Right lobe of liver (tissue), 6 donors: ENCODE data around the gene KIF9. TPM values are rescaled to one million over a fixed set of nuclear protein-coding genes. Genes with fewer than 3 reads are reported as not detected.
A peak's percentile ranks its signal among the peaks of the same experiment; 100 is the strongest.
"Not testable (repeated sequence)": the region's sequence is repeated elsewhere in the genome, so short reads cannot be mapped to it uniquely, and the experiment has no call there.

ENCODE experiments used
- ATAC-seq, 4 donors: fragments of 200-7000 bp; cut with Tn5 transposase; one replicate each; pipeline ENCODE4 v1.9.1; 2020; ENCODE audit warnings: mild to moderate bottlenecking in 4 of 4, moderate library complexity in 4 of 4
- DNase-seq, 3 donors: peaks; one replicate each; pipeline ENCODE4 v3.0.0-alpha.2; 2020
- H3K27ac ChIP-seq, 3 donors: fragments of 200-600 bp; one replicate each; pipeline ENCODE4 v1.8.0; 2022
- H3K27me3 ChIP-seq, 2 donors: fragments of 200-600 bp; one replicate each; pipeline ENCODE4 v1.8.0; 2022
- H3K36me3 ChIP-seq, 4 donors: fragments of 200-600 bp; sonication (generic) in 1 of 4; one replicate each; pipeline versions ENCODE4 v1.5.1 to v1.8.0; 2017 to 2022; ENCODE audit warnings: control low read depth in 1 of 4
- H3K4me1 ChIP-seq, 4 donors: fragments of 200-600 bp; sonication (generic) in 1 of 4; one replicate each; pipeline versions ENCODE4 v1.5.1 to v1.8.0; 2017 to 2022; ENCODE audit warnings: control low read depth in 1 of 4
- H3K4me3 ChIP-seq, 3 donors: fragments of 200-600 bp; one replicate each; pipeline ENCODE4 v1.8.0; 2022
- H3K9me3 ChIP-seq, 4 donors: fragments of 200-600 bp; sonication (generic) in 1 of 4; one replicate each; pipeline versions ENCODE4 v1.5.1 to v1.8.0; 2017 to 2022; ENCODE audit warnings: control low read depth in 1 of 4
- POLR2A ChIP-seq: fragments of 450-650 bp; IDR thresholded peaks from one replicate; pipeline ENCODE4 v1.6.1; 2017; ENCODE audit warnings: antibody characterized with exemption, mild to moderate bottlenecking
- WGBS: methylation state at CpG from one replicate; pipeline ENCODE4 v1.1.6; 2018; ENCODE audit warnings: low coverage, low lambda C conversion rate; ENCODE audit not compliant: insufficient coverage; ENCODE audit errors: missing lambda C conversion rate; 5-methylcytosine and 5-hydroxymethylcytosine counted together
- intact Hi-C, 2 donors: fragments of 100-400 bp; cut with DNase I; formaldehyde crosslinking; loops; one replicate each; pipeline versions ENCODE4 v1.11.2 to v1.14.1; 2022
- total RNA-seq, 6 experiments: library from RNA; depleted of rRNA in 2 of 6; stranded (reverse); fragments of >200 nt in 2 of 6; fragmentation: NEBNext Ultra II Directional in 3 of 6; extraction: Animal tissue kit (Norgen Biotek cat#: 25700) in 3 of 6; gene quantifications; one replicate each; pipeline versions ENCODE4 v1.1.0 to v1.2.4, GENCODE V29; 2016 to 2023
- TF ChIP-seq, protein P1 (sequence below), 4 donors: fragments of 200-600 bp in 3 of 4; fragments of 450-650 bp in 1 of 4; IDR thresholded peaks; one replicate each; pipeline versions ENCODE4 v1.5.1 to v1.8.0; 2016 to 2022; ENCODE audit warnings: antibody characterized with exemption in 4 of 4, mild to moderate bottlenecking in 2 of 4
- donor health status: DM: no; HTN: yes; CAD: no.
- donor health status: DM: no; HTN: no; CAD: no.
- donor health status: DM: no; HTN: no; CAD: no.
- donor health status: DM: no; HTN: yes; CAD: no.
- donor health status: DM: no; HTN: yes; CAD: no.

The KIF9 gene
- total RNA-seq, 6 experiments from 2014 or later, result 2.1 to 4.7 (median 3.2) TPM

GRCh38 chr3:47313341-47314055 is 30.9 kb upstream of the KIF9 start:
- Histone ChIP-seq H3K36me3 (no peaks in the 10 kb centered on the region), H3K4me3 (no peak overlapping the region), H3K9me3 (no peaks in the 10 kb centered on the region), H3K27ac (no peak overlapping the region), H3K27me3 (no peaks in the 10 kb centered on the region), H3K4me1 (no peaks in the 10 kb centered on the region)
- TF ChIP-seq, protein P1, sequence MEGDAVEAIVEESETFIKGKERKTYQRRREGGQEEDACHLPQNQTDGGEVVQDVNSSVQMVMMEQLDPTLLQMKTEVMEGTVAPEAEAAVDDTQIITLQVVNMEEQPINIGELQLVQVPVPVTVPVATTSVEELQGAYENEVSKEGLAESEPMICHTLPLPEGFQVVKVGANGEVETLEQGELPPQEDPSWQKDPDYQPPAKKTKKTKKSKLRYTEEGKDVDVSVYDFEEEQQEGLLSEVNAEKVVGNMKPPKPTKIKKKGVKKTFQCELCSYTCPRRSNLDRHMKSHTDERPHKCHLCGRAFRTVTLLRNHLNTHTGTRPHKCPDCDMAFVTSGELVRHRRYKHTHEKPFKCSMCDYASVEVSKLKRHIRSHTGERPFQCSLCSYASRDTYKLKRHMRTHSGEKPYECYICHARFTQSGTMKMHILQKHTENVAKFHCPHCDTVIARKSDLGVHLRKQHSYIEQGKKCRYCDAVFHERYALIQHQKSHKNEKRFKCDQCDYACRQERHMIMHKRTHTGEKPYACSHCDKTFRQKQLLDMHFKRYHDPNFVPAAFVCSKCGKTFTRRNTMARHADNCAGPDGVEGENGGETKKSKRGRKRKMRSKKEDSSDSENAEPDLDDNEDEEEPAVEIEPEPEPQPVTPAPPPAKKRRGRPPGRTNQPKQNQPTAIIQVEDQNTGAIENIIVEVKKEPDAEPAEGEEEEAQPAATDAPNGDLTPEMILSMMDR (IDR thresholded peaks at IDR 0.05), result no peak
- TF ChIP-seq POLR2A, result no peak
- DNase-seq, result no peak
- intact Hi-C loops, result no loop called here
- WGBS, result 100% methylated on average over 1 of the region's 1 CpG
- no peak for ATAC-seq

DNA sequence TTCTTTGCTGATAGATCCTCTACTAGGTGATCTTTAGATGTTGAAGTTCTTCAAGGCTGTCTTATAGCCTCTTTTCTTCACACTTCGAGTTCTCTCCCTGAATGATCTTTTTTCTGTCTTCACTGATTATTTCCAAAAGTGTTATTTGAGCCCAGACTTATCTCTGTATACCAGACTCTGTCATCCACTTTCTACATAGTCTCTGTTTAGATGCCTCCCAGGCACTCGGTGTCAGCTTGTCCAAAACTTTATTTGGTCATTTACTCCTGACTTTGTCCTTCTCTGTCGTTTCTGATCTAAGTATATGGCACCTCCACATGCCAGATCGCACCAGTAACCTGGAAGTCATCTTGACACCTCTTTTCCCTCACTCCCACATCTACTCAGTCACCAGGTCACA is 27.8 kb upstream of the KIF9 start:
- intact Hi-C loops, result no loop called here
- no peak overlapping the region for H3K27ac ChIP-seq
- no peak for DNase-seq
- no peaks in the 10 kb centered on the region for H3K9me3 ChIP-seq
- no peaks in the 10 kb centered on the region for H3K36me3 ChIP-seq
- no peaks in the 10 kb centered on the region for H3K4me1 ChIP-seq
- WGBS, result 84% methylated on average over 3 of the region's 4 CpGs
- ATAC-seq, result no peak
- TF ChIP-seq POLR2A, result no peak
- TF ChIP-seq, protein P1 (IDR thresholded peaks at IDR 0.05), result no peak
- H3K4me3 ChIP-seq, result no peak overlapping the region
- H3K27me3 ChIP-seq, result no peaks in the 10 kb centered on the region

GRCh38 chr3:47309231-47309630 is 26.6 kb upstream of the KIF9 start:
- H3K27ac ChIP-seq, H3K4me1 ChIP-seq, ATAC-seq, H3K36me3 ChIP-seq, H3K9me3 ChIP-seq, H3K27me3 ChIP-seq, intact Hi-C loops, H3K4me3 ChIP-seq: not testable (repeated sequence)
- WGBS, result no CpG with 5 or more reads among the region's 28 CpGs
- peak in 1 of 3 donors; percentile 24 for DNase-seq

DNA sequence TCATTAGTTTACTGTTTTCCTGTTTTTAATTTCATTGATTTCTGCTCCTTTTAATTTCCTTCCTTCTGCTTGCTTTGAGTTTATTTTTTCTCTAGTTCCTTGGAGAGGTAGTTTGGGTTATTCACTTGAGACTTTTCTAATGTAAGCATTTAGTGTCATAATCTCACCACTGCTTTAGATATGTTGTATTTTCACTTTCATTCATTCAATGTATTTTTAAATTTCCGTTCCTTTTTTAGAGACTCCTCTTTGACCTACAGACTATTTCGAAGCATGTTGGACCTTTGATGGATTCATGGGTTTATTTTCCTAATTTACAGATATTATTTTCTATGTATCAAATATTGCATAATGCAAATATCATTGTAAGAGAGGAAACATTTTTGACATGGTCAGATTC is 23.4 kb upstream of the KIF9 start:
- ATAC-seq (no peak), DNase-seq (no peak)
- peaks cover 0 to 14% (median 0%) of the 10 kb centered on the region in 4 donors for H3K36me3 ChIP-seq
- H3K4me3 ChIP-seq, result no peak overlapping the region
- 79% methylated on average over 2 of the region's 2 CpGs for WGBS
- peaks cover 0 to 3% (median 0%) of the 10 kb centered on the region in 4 donors for H3K4me1 ChIP-seq
- TF ChIP-seq, protein P1 (IDR thresholded peaks at IDR 0.05), result no peak
- no peak for TF ChIP-seq POLR2A
- intact Hi-C loops, result no loop called here
- H3K9me3 ChIP-seq, result no peaks in the 10 kb centered on the region
- no peaks in the 10 kb centered on the region for H3K27me3 ChIP-seq
- H3K27ac ChIP-seq, result no peak overlapping the region

DNA sequence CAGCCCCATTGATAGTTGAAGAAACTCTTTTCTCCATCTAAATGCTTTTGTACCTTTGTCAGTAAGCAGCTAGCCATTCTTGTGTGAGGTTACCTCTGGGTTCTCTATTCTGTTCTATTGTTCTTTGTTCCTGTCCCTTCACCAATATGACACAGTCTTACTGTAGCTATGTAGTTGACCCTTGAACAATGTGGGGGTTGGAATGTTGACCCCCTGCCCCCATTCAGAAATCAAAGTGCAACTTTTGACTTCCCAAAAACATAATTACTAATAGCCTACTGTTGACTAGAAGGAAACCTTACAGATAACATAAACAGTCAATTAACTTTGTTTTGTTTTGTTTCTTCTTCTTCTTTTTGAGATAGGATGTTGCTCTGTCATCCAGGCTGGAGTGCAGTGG is 18.9 kb upstream of the KIF9 start:
- intact Hi-C loops, result no loop called here
- Histone ChIP-seq H3K27me3 (no peaks in the 10 kb centered on the region), H3K36me3 (peaks cover 0 to 14% (median 0%) of the 10 kb centered on the region in 4 donors), H3K9me3 (no peaks in the 10 kb centered on the region), H3K4me1 (peaks cover 0 to 3% (median 0%) of the 10 kb centered on the region in 4 donors), H3K27ac (no peak overlapping the region), H3K4me3 (no peak overlapping the region)
- ATAC-seq (no peak), DNase-seq (no peak)
- no peak for TF ChIP-seq POLR2A
- TF ChIP-seq, protein P1 (IDR thresholded peaks at IDR 0.05), result no peak
